SK-N-SH treated with all-trans-retinoic acid at 6 μM for 48 hours (cell line): Measurements from ENCODE around the gene TNFSF11.

Experiments
- ARNTL ChIP-seq: fragments of 450-650 bp; formaldehyde crosslinking; IDR thresholded peaks from 2 replicates; pipeline ENCODE4 v1.5.0; 2020; ENCODE audit warnings: low read depth, mild to moderate bottlenecking, moderate library complexity, borderline replicate concordance
- ESRRG ChIP-seq: fragments of 250-450 bp; sonication (Bioruptor Pico); IDR thresholded peaks from 2 replicates; pipeline ENCODE4 v1.6.1; 2021; ENCODE audit warnings: mild to moderate bottlenecking
- GLIS3 ChIP-seq: fragments of 250-450 bp; sonication (Bioruptor Pico); IDR thresholded peaks from 2 replicates; pipeline ENCODE4 v1.5.0; 2020; ENCODE audit warnings: mild to moderate bottlenecking, moderate library complexity
- PPARA ChIP-seq: fragments of 250-450 bp; sonication (Bioruptor Pico); IDR thresholded peaks from 2 replicates; pipeline ENCODE4 v1.5.0; 2020; ENCODE audit warnings: mild to moderate bottlenecking, borderline replicate concordance
- RARB ChIP-seq: fragments of 250-450 bp; sonication (Bioruptor Pico); IDR thresholded peaks from 2 replicates; pipeline ENCODE4 v1.8.0; 2021; ENCODE audit warnings: mild to moderate bottlenecking, moderate library complexity
- TOX ChIP-seq: fragments of 250-450 bp; sonication (Bioruptor Pico); IDR thresholded peaks from 2 replicates; pipeline ENCODE4 v1.8.0; 2021; ENCODE audit warnings: mild to moderate bottlenecking, moderate library complexity, borderline replicate concordance
- ZFP30 ChIP-seq: fragments of 450-650 bp; formaldehyde crosslinking; IDR thresholded peaks from 2 replicates; pipeline ENCODE4 v1.5.0; 2022; ENCODE audit warnings: mild to moderate bottlenecking, moderate library complexity
- TF ChIP-seq, protein P1 (sequence below): fragments of 250-450 bp; sonication (Bioruptor Pico); IDR thresholded peaks from 2 replicates; pipeline ENCODE4 v1.8.0; 2020; ENCODE audit warnings: mild to moderate bottlenecking, moderate library complexity, borderline replicate concordance
- TF ChIP-seq, protein P2 (sequence below): fragments of 250-450 bp; sonication (Bioruptor Pico); IDR thresholded peaks from 2 replicates; pipeline ENCODE4 v1.5.1; 2020; ENCODE audit warnings: low read depth, mild to moderate bottlenecking, moderate library complexity

DNA sequence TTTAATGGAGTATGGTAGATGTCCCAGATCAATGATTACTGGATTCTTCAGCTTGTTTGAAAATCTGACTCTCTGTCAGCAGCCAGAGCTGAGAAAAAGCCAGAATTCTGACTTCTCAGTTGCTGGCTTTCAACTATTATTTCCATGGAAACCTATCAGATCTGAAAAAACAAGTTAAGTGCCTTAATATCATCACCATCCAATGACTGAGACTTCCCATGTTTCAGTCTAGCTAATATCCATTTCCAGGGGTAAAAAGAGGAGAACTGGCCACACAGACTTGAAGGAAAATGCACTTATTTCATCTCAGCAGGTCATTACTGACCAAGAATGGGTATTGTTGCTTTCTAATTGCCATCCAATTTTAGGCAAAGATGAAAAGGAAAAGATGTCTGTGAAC lies 75.2 kb downstream of the TNFSF11 start:
- TF ChIP-seq, protein P1, sequence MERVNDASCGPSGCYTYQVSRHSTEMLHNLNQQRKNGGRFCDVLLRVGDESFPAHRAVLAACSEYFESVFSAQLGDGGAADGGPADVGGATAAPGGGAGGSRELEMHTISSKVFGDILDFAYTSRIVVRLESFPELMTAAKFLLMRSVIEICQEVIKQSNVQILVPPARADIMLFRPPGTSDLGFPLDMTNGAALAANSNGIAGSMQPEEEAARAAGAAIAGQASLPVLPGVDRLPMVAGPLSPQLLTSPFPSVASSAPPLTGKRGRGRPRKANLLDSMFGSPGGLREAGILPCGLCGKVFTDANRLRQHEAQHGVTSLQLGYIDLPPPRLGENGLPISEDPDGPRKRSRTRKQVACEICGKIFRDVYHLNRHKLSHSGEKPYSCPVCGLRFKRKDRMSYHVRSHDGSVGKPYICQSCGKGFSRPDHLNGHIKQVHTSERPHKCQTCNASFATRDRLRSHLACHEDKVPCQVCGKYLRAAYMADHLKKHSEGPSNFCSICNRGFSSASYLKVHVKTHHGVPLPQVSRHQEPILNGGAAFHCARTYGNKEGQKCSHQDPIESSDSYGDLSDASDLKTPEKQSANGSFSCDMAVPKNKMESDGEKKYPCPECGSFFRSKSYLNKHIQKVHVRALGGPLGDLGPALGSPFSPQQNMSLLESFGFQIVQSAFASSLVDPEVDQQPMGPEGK (CRISPR knock-in tag): no peak
- TF ChIP-seq TOX: no peak
- no peak for TF ChIP-seq PPARA
- TF ChIP-seq, protein P2, sequence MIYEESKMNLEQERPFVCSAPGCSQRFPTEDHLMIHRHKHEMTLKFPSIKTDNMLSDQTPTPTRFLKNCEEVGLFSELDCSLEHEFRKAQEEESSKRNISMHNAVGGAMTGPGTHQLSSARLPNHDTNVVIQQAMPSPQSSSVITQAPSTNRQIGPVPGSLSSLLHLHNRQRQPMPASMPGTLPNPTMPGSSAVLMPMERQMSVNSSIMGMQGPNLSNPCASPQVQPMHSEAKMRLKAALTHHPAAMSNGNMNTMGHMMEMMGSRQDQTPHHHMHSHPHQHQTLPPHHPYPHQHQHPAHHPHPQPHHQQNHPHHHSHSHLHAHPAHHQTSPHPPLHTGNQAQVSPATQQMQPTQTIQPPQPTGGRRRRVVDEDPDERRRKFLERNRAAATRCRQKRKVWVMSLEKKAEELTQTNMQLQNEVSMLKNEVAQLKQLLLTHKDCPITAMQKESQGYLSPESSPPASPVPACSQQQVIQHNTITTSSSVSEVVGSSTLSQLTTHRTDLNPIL (CRISPR knock-in tag): no peak
- TF ChIP-seq GLIS3 (CRISPR knock-in tag): no peak
- no peak for TF ChIP-seq ESRRG
- no peak for TF ChIP-seq ARNTL (CRISPR knock-in tag)
- TF ChIP-seq RARB (CRISPR knock-in tag): no peak
- no peak for TF ChIP-seq ZFP30
